HS-27A (cell line): ENCODE measurements around the gene KAT8.

ENCODE experiments used
- DNase-seq: peaks from one replicate; pipeline ENCODE4 v3.0.0-alpha.2; 2012; ENCODE audit warnings: low read depth, missing footprints

Gene KAT8

GRCh38 chr16:31117384-31118222, at the start of gene KAT8:
TSS of gene KAT8 (plus strand) at chr16:31117664. CDS start at chr16:31117682, 18 bp downstream.
- DNase-seq, result peak; percentile 90

GRCh38 chr16:31071861-31072260, 45.6 kb upstream of the KAT8 start:
- peak; percentile 31 for DNase-seq

- no peak for DNase-seq
These were observed 44.8 kb upstream of the KAT8 start for GRCh38 chr16:31072540-31073141.

GRCh38 chr16:31073142-31073969, 44.1 kb upstream of the KAT8 start:
- peak; percentile 68 for DNase-seq

GRCh38 chr16:31073970-31074813, 43.3 kb upstream of the KAT8 start, which contains the start of the genes ZNF646 and ZNF668:
TSS of gene ZNF646 (plus strand) at chr16:31074422. CDS start at chr16:31076325, 1,903 bp downstream.
TSS of gene ZNF668 (minus strand) at chr16:31074240. CDS start at chr16:31064459, 9,781 bp downstream.
- peak; percentile 94 for DNase-seq

- no peak for DNase-seq
These were observed 42.7 kb upstream of the KAT8 start for GRCh38 chr16:31074814-31075183.

- no peak for DNase-seq
These were observed 41.1 kb upstream of the KAT8 start for GRCh38 chr16:31076319-31076718.

GRCh38 chr16:31077024-31077423, 40.4 kb upstream of the KAT8 start:
- DNase-seq, result no peak

GRCh38 chr16:31077592-31078396, 39.7 kb upstream of the KAT8 start:
- no peak for DNase-seq

- DNase-seq, result no peak
These were observed 38.7 kb upstream of the KAT8 start for GRCh38 chr16:31078597-31079341.

- DNase-seq, result no peak
These were observed 38.0 kb upstream of the KAT8 start for GRCh38 chr16:31079342-31079944.

GRCh38 chr16:31080035-31080629, 37.3 kb upstream of the KAT8 start:
- DNase-seq, result no peak

GRCh38 chr16:31080756-31081419, 36.6 kb upstream of the KAT8 start:
- DNase-seq, result no peak

- no peak for DNase-seq
These were observed 35.8 kb upstream of the KAT8 start for GRCh38 chr16:31081428-31082351.

- no peak for DNase-seq
These were observed 35.0 kb upstream of the KAT8 start for GRCh38 chr16:31082368-31083045.

GRCh38 chr16:31083081-31083480, 34.4 kb upstream of the KAT8 start:
- DNase-seq, result no peak

GRCh38 chr16:31083556-31083955, 33.9 kb upstream of the KAT8 start:
- DNase-seq, result no peak
